Neural progenitor cell (in vitro differentiated cells): ENCODE data around the gene HOXC10. TPM values are rescaled to one million over a fixed set of nuclear protein-coding genes. Genes with fewer than 3 reads are reported as not detected.

Experiments used
- DNase-seq: peaks from one replicate; pipeline ENCODE4 v3.0.0-alpha.2; 2016; ENCODE audit warnings: low spot score
- H2AFZ ChIP-seq: fragments of 200-600 bp; sonication (generic); replicated peaks from 2 replicates; pipeline ENCODE4 v1.6.1; 2016; ENCODE audit warnings: antibody characterized with exemption
- H3F3A ChIP-seq: fragments of 200-600 bp; sonication (generic); 2 replicates; pipeline ENCODE4 v1.6.1; 2016; ENCODE audit warnings: antibody characterized with exemption, low read depth
- H3K27ac ChIP-seq: fragments of 200-600 bp; sonication (generic); 2 replicates; pipeline ENCODE4 v1.5.1; 2016; ENCODE audit warnings: mild to moderate bottlenecking
- H3K27me3 ChIP-seq: fragments of 200-600 bp; sonication (generic); 2 replicates; pipeline ENCODE4 v1.6.1; 2016; ENCODE audit warnings: mild to moderate bottlenecking, moderate library complexity
- H3K36me3 ChIP-seq: fragments of 200-600 bp; sonication (generic); 2 replicates; pipeline ENCODE4 v1.5.1; 2016
- H3K4me1 ChIP-seq: fragments of 200-600 bp; sonication (generic); 2 replicates; pipeline ENCODE4 v1.6.1; 2016; ENCODE audit warnings: mixed run types
- H3K4me2 ChIP-seq: fragments of 200-600 bp; sonication (generic); 2 replicates; pipeline ENCODE4 v1.6.1; 2016
- H3K4me3 ChIP-seq: fragments of 200-600 bp; sonication (generic); 2 replicates; pipeline ENCODE4 v1.5.1; 2016
- H3K79me2 ChIP-seq: fragments of 200-600 bp; sonication (generic); 2 replicates; pipeline ENCODE4 v1.6.1; 2016; ENCODE audit warnings: low read depth
- H3K9ac ChIP-seq: fragments of 200-600 bp; sonication (generic); 2 replicates; pipeline ENCODE4 v1.6.1; 2016
- H3K9me3 ChIP-seq: fragments of 200-600 bp; sonication (generic); 2 replicates; pipeline ENCODE4 v1.5.1; 2016; ENCODE audit warnings: low read depth
- H4K20me1 ChIP-seq: fragments of 200-600 bp; sonication (generic); 2 replicates; pipeline ENCODE4 v1.6.1; 2016; ENCODE audit warnings: low read depth
- H3K27ac Mint-ChIP-seq: 3 replicates; pipeline ENCODE4 v1.8.0; 2021; ENCODE audit warnings: mixed read lengths
- H3K27me3 Mint-ChIP-seq: 2 replicates; pipeline ENCODE4 v1.8.0; 2022; ENCODE audit warnings: low read depth, mild to moderate bottlenecking, inconsistent platforms, moderate library complexity, mixed read lengths; ENCODE audit not compliant: insufficient read depth
- H3K36me3 Mint-ChIP-seq: 3 replicates; pipeline ENCODE4 v1.8.0; 2021; ENCODE audit warnings: mixed read lengths
- H3K4me1 Mint-ChIP-seq: 3 replicates; pipeline ENCODE4 v1.8.0; 2021; ENCODE audit warnings: mixed read lengths
- H3K4me3 Mint-ChIP-seq: 3 replicates; pipeline ENCODE4 v1.8.0; 2021; ENCODE audit warnings: mild to moderate bottlenecking, moderate library complexity, mixed read lengths
- H3K9me3 Mint-ChIP-seq: 3 replicates; pipeline ENCODE4 v1.8.0; 2020; ENCODE audit warnings: mixed read lengths
- CTCF ChIP-seq: fragments of 200-600 bp; sonication (generic); IDR thresholded peaks from 2 replicates; pipeline ENCODE4 v1.5.1; 2017; ENCODE audit warnings: antibody characterized with exemption, mild to moderate bottlenecking
- EZH2 ChIP-seq: fragments of 200-600 bp; sonication (generic); IDR thresholded peaks from 2 replicates; pipeline ENCODE4 v1.6.1; 2017; ENCODE audit warnings: antibody characterized with exemption, mild to moderate bottlenecking, moderate library complexity
- EZH2phosphoT487 ChIP-seq: fragments of 200-600 bp; sonication (generic); IDR thresholded peaks from 2 replicates; pipeline ENCODE4 v1.6.1; 2017; ENCODE audit warnings: antibody characterized with exemption
- total RNA-seq: library from RNA; depleted of rRNA; stranded (reverse); fragments of >200 nt; gene quantifications from 2 replicates; pipeline ENCODE4 v1.2.3, GENCODE V29; 2015; ENCODE audit warnings: low replicate concordance

HOXC10 gene
- total RNA-seq, 1 donor from 2014 or later: not detected

- peaks cover 2% of the 10 kb centered on the region for H3K36me3 Mint-ChIP-seq
- H2AFZ ChIP-seq: no peak overlapping the region
- H3K4me3 ChIP-seq: no peak overlapping the region
- H3K4me1 Mint-ChIP-seq: no peaks in the 10 kb centered on the region
- TF ChIP-seq CTCF (no peak), EZH2 (no peak), EZH2phosphoT487 (no peak)
- peaks cover 92% of the 10 kb centered on the region for H4K20me1 ChIP-seq
- peaks cover 98% of the 10 kb centered on the region for H3K27me3 Mint-ChIP-seq
- H3K79me2 ChIP-seq: no peaks in the 10 kb centered on the region
- no peak overlapping the region for H3K4me2 ChIP-seq
- H3K9me3 Mint-ChIP-seq: peaks cover 9% of the 10 kb centered on the region
- H3K27ac Mint-ChIP-seq: no peak overlapping the region
- no peaks in the 10 kb centered on the region for H3K4me1 ChIP-seq
- no peak overlapping the region for H3K4me3 Mint-ChIP-seq
- DNase-seq: no peak
- H3K9ac ChIP-seq: no peak overlapping the region
- H3K27ac ChIP-seq: no peak overlapping the region
- no peaks in the 10 kb centered on the region for H3K9me3 ChIP-seq
- H3K27me3 ChIP-seq: peaks cover 100% of the 10 kb centered on the region
- no peaks in the 10 kb centered on the region for H3K36me3 ChIP-seq
- H3F3A ChIP-seq: no peaks in the 10 kb centered on the region
Observed at GRCh38 chr12:53967421-53967925, 17.5 kb upstream of the HOXC10 start.

- no peak overlapping the region for H3K4me3 ChIP-seq
- Mint-ChIP-seq H3K27me3 (peaks cover 98% of the 10 kb centered on the region), H3K36me3 (peaks cover 2% of the 10 kb centered on the region), H3K9me3 (peaks cover 14% of the 10 kb centered on the region), H3K4me1 (no peaks in the 10 kb centered on the region), H3K27ac (no peak overlapping the region), H3K4me3 (no peak overlapping the region)
- H3K4me2 ChIP-seq: no peak overlapping the region
- H3K9ac ChIP-seq: no peak overlapping the region
- H3K27me3 ChIP-seq: peaks cover 100% of the 10 kb centered on the region
- no peaks in the 10 kb centered on the region for H3F3A ChIP-seq
- TF ChIP-seq EZH2 (peak; percentile 67), EZH2phosphoT487 (peak; percentile 61), CTCF (no peak)
- H4K20me1 ChIP-seq: peaks cover 90% of the 10 kb centered on the region
- H3K79me2 ChIP-seq: no peaks in the 10 kb centered on the region
- no peak overlapping the region for H3K27ac ChIP-seq
- H2AFZ ChIP-seq: no peak overlapping the region
- H3K36me3 ChIP-seq: no peaks in the 10 kb centered on the region
- no peaks in the 10 kb centered on the region for H3K4me1 ChIP-seq
- DNase-seq: no peak
- no peaks in the 10 kb centered on the region for H3K9me3 ChIP-seq
Observed at GRCh38 chr12:53968214-53969127, 16.5 kb upstream of the HOXC10 start.

GRCh38 chr12:53969588-53970259 lies 15.2 kb upstream of the HOXC10 start:
- Mint-ChIP-seq H3K4me1 (no peaks in the 10 kb centered on the region), H3K9me3 (peaks cover 10% of the 10 kb centered on the region), H3K4me3 (no peak overlapping the region), H3K27ac (no peak overlapping the region), H3K27me3 (peaks cover 95% of the 10 kb centered on the region), H3K36me3 (no peaks in the 10 kb centered on the region)
- peaks cover 93% of the 10 kb centered on the region for H4K20me1 ChIP-seq
- peaks cover 100% of the 10 kb centered on the region for H3K27me3 ChIP-seq
- H3K79me2 ChIP-seq: no peaks in the 10 kb centered on the region
- no peak overlapping the region for H3K27ac ChIP-seq
- H2AFZ ChIP-seq: no peak overlapping the region
- no peaks in the 10 kb centered on the region for H3K36me3 ChIP-seq
- H3F3A ChIP-seq: no peaks in the 10 kb centered on the region
- H3K4me1 ChIP-seq: no peaks in the 10 kb centered on the region
- H3K9ac ChIP-seq: no peak overlapping the region
- no peaks in the 10 kb centered on the region for H3K9me3 ChIP-seq
- TF ChIP-seq EZH2phosphoT487: peak; percentile 18
- no peak for TF ChIP-seq EZH2
- no peak for TF ChIP-seq CTCF
- DNase-seq: no peak
- no peak overlapping the region for H3K4me2 ChIP-seq
- no peak overlapping the region for H3K4me3 ChIP-seq
